Measurements from ENCODE around the gene ITFG1. TPM values are rescaled to one million over a fixed set of nuclear protein-coding genes. Genes with fewer than 3 reads are reported as not detected.

ITFG1 gene
- total RNA-seq, 2 donors from 2014 or later: 47.7 to 68.6 TPM

- H3K4me3 ChIP-seq: no peak overlapping the region
- no peak for DNase-seq (ENCODE audit: low spot score)
- H3K36me3 ChIP-seq: no peaks in the 10 kb centered on the region
- H3K9me3 ChIP-seq: no peaks in the 10 kb centered on the region
- no peaks in the 10 kb centered on the region for H3K4me1 ChIP-seq (ENCODE audit: control insufficient read depth in 1 of 2, low read depth in 2 of 2)
- no peaks in the 10 kb centered on the region for H3K27me3 ChIP-seq (replicated peaks; ENCODE audit: insufficient read depth)
- no peak for TF ChIP-seq CTCF (IDR thresholded peaks at IDR 0.05)
- ATAC-seq (ENCODE audit: insufficient number of reproducible peaks, low FRiP score, low read depth): no peak
- no peak overlapping the region for H3K27ac ChIP-seq
These were observed 347.7 kb downstream of the ITFG1 start for GRCh38 chr16:47113130-47113529.

GRCh38 chr16:47110939-47111338, 349.9 kb downstream of the ITFG1 start:
- Histone ChIP-seq H3K27ac (no peak overlapping the region), H3K9me3 (no peaks in the 10 kb centered on the region), H3K27me3 (replicated peaks; ENCODE audit: insufficient read depth) (no peaks in the 10 kb centered on the region), H3K4me3 (no peak overlapping the region), H3K36me3 (no peaks in the 10 kb centered on the region), H3K4me1 (ENCODE audit: control insufficient read depth in 1 of 2, low read depth in 2 of 2) (no peaks in the 10 kb centered on the region)
- ATAC-seq (ENCODE audit: insufficient number of reproducible peaks, low FRiP score, low read depth): no peak
- DNase-seq (ENCODE audit: low spot score): no peak
- no peak for TF ChIP-seq CTCF (IDR thresholded peaks at IDR 0.05)

- no peak for TF ChIP-seq CTCF (IDR thresholded peaks at IDR 0.05)
- Histone ChIP-seq H3K4me1 (ENCODE audit: control insufficient read depth in 1 of 2, low read depth in 2 of 2) (no peaks in the 10 kb centered on the region), H3K27me3 (replicated peaks; ENCODE audit: insufficient read depth) (no peaks in the 10 kb centered on the region), H3K4me3 (no peak overlapping the region), H3K27ac (no peak overlapping the region), H3K9me3 (no peaks in the 10 kb centered on the region), H3K36me3 (no peaks in the 10 kb centered on the region)
- DNase-seq (ENCODE audit: low spot score): no peak
- no peak for ATAC-seq (ENCODE audit: insufficient number of reproducible peaks, low FRiP score, low read depth)
These were observed 351.5 kb downstream of the ITFG1 start for GRCh38 chr16:47109361-47109760.

Other genes with a start within 250 kb of the ITFG1 start
- 10 to 100 TPM; 75.7 to 93.8 TPM for gene PHKB, start 268 bp upstream of the ITFG1 start, total RNA-seq